HepG2 (cell line): ENCODE measurements around the gene ACVRL1. TPM values are rescaled to one million over a fixed set of nuclear protein-coding genes. Genes with fewer than 3 reads are reported as not detected.

ENCODE experiments used
- ATAC-seq: fragments of 200-7000 bp; cut with Tn5 transposase; 3 replicates; pipeline ENCODE4 v1.9.1; 2020; ENCODE audit warnings: mild to moderate bottlenecking, moderate library complexity
- BruUV-seq: library from RNA; stranded (reverse); fragments of 400-500 nt; replicated peaks from 2 replicates; lab custom pipeline; 2021; lab: Mats Ljungman, UMichigan
- CTCF ChIA-PET: fragments of 300-600 bp; formaldehyde crosslinking; extraction: SDS; loops from one replicate; lab custom pipeline; 2021; ENCODE audit warnings: low total read pairs, inconsistent platforms, low intra/inter-chr PET ratio; lab: Yijun Ruan, JAX
- POLR2A ChIA-PET: fragments of 350-600 bp; sonication (Branson Sonifier 250); formaldehyde crosslinking; loops from one replicate; lab custom pipeline; 2020; ENCODE audit warnings: antibody characterized with exemption, inconsistent platforms; lab: Yijun Ruan, JAX
- DNase-seq: peaks from one replicate; pipeline ENCODE4 v3.0.0-alpha.2; 2015; ENCODE audit warnings: low spot score
- FAIRE-seq: peaks from 3 replicates; lab custom pipeline; 2011; peaks lifted over from hg19 to GRCh38; lab: Jason Lieb, UNC
- H2AFZ ChIP-seq: one replicate; pipeline ENCODE4 v1.6.1; 2011; ENCODE audit warnings: low read length, inconsistent platforms
- H3K27ac ChIP-seq: fragments of 300-600 bp; 3 replicates; pipeline ENCODE4 v1.8.0; 2011; ENCODE audit warnings: mixed run types, mild to moderate bottlenecking, mixed read lengths, low read length, inconsistent platforms; ENCODE audit not compliant: insufficient read depth; ENCODE audit errors: extremely low read length
- H3K27me3 ChIP-seq, 2 experiments: fragments of 200-600 bp in 1 of 2; 2 replicates in 1 of 2; 3 replicates in 1 of 2; pipeline versions ENCODE4 v1.6.0 to v1.8.0; 2011; ENCODE audit warnings: low read length in 2 of 2, mild to moderate bottlenecking in 2 of 2, moderate library complexity in 2 of 2, inconsistent platforms in 1 of 2; ENCODE audit not compliant: insufficient read depth in 2 of 2, control insufficient read depth in 1 of 2
- H3K36me3 ChIP-seq, 2 experiments: fragments of 200-600 bp in 1 of 2; replicated peaks in 1 of 2; 2 replicates in 1 of 2; 3 replicates in 1 of 2; pipeline versions ENCODE4 v1.5.1 to v1.8.0; 2011; ENCODE audit warnings: low read length in 2 of 2, inconsistent platforms in 1 of 2; ENCODE audit not compliant: insufficient read depth in 2 of 2, control insufficient read depth in 1 of 2
- H3K4me1 ChIP-seq: 2 replicates; pipeline ENCODE4 v1.5.1; 2012; ENCODE audit warnings: low read length, inconsistent platforms; ENCODE audit not compliant: insufficient read depth
- H3K4me2 ChIP-seq: 2 replicates; pipeline ENCODE4 v1.6.0; 2011; ENCODE audit warnings: low read depth, low read length, inconsistent platforms
- H3K4me3 ChIP-seq, 3 experiments: fragments of 200-600 bp in 1 of 3; sonication (generic), shearing (Covaris generic) in 1 of 3; replicated peaks in 1 of 3; 2 replicates each; pipeline ENCODE4 v1.5.1; 2011 to 2016; ENCODE audit warnings: low read length in 3 of 3, inconsistent platforms in 2 of 3, low read depth in 2 of 3, mild to moderate bottlenecking in 2 of 3, control low read depth in 1 of 3, mixed read lengths in 1 of 3; ENCODE audit not compliant: insufficient read depth in 1 of 3
- H3K79me2 ChIP-seq: one replicate; pipeline ENCODE4 v1.6.1; 2011; ENCODE audit warnings: low read length, inconsistent platforms; ENCODE audit not compliant: insufficient read depth
- H3K9ac ChIP-seq: 2 replicates; pipeline ENCODE4 v1.6.0; 2011; ENCODE audit warnings: mild to moderate bottlenecking, low read depth, low read length, inconsistent platforms; ENCODE audit not compliant: insufficient read depth
- H3K9me3 ChIP-seq: 2 replicates; pipeline ENCODE4 v1.5.1; 2012; ENCODE audit warnings: mild to moderate bottlenecking, low read length
- H4K20me1 ChIP-seq: 2 replicates; pipeline ENCODE4 v1.6.0; 2011; ENCODE audit warnings: inconsistent platforms, mild to moderate bottlenecking, low read length, moderate library complexity; ENCODE audit not compliant: insufficient read depth
- DMTF1 ChIP-seq: sonication (generic); formaldehyde crosslinking; IDR thresholded peaks from 2 replicates; pipeline ENCODE4 v1.4.0; 2020; ENCODE audit warnings: mild to moderate bottlenecking, missing genetic modification reagents
- PHF21A ChIP-seq: sonication (generic); formaldehyde crosslinking; IDR thresholded peaks from 2 replicates; pipeline ENCODE4 v1.5.0; 2020; ENCODE audit warnings: mild to moderate bottlenecking, missing genetic modification reagents
- WGBS: methylation state at CpG from one replicate; pipeline ENCODE4 v1.1.6; 2017; ENCODE audit warnings: low lambda C conversion rate; 5-methylcytosine and 5-hydroxymethylcytosine counted together
- in situ Hi-C: cut with HindIII; loops from 2 replicates; pipeline ENCODE4 v1.10.0; 2017; ENCODE audit warnings: low pct_unique_long_range_greater_than_20kb; ENCODE audit not compliant: extremely low pct_ligation_motif_present
- intact Hi-C: fragments of 100-400 bp; cut with micrococcal nuclease; formaldehyde crosslinking; loops from one replicate; pipeline ENCODE4 v1.10.0; 2022; ENCODE audit not compliant: unreplicated experiment
- polyA plus RNA-seq, 8 experiments: library from polyadenylated mRNA; depleted of rRNA in 3 of 8; stranded (reverse) in 7 of 8; unstranded in 1 of 8; fragments of >200 nt; fragmentation: Illumina TruSeq in 4 of 8; extraction: Trizol in 4 of 8; gene quantifications; 2 replicates each; pipeline versions ENCODE4 v1.2.1 to v1.2.3, GENCODE V29; 2011 to 2016; ENCODE audit warnings: low read depth in 4 of 8, missing spikeins in 1 of 8, mixed read lengths in 1 of 8; ENCODE audit not compliant: insufficient read depth in 1 of 8
- total RNA-seq, 5 experiments: library from RNA; depleted of rRNA; stranded (reverse); fragments of >200 nt; fragmentation: Illumina TruSeq; extraction: Trizol; gene quantifications; 2 replicates each; pipeline ENCODE4 v1.2.3, GENCODE V29; 2016; ENCODE audit warnings: low read depth in 1 of 5
- TF ChIP-seq, protein P1 (sequence below): IDR thresholded peaks from 2 replicates; pipeline ENCODE4 v1.4.0; 2020; ENCODE audit warnings: mild to moderate bottlenecking, missing genetic modification reagents

Gene ACVRL1
- total and polyA plus RNA-seq, 2 of the 13 experiments (the other 11 are each of a cell fraction or from before 2014, with no cell fraction given), result not detected

DNA sequence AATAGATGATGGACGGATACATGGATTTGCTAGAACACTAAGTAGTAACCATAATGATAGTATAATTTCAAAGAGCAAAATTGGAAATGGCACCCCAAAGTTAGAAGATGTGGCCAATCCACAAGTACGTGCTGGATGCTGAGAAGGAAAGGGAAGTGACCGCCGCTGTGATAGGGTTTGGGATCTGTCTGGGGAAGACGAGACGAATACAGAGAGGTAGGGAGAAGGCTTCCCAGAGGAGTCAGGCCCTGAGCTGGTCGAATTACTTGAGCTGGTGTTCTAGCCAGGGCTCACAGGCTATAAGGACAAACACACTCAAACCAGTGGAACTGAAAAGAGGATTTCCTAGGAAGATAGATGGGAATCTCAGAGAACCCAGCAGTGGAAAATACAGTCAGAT lies 34.8 kb downstream of the ACVRL1 start:
- ChIA-PET CTCF (no interaction called here), POLR2A (no interaction called here)
- TF ChIP-seq PHF21A (CRISPR knock-in tag) (no peak), DMTF1 (CRISPR knock-in tag) (no peak)
- TF ChIP-seq, protein P1, sequence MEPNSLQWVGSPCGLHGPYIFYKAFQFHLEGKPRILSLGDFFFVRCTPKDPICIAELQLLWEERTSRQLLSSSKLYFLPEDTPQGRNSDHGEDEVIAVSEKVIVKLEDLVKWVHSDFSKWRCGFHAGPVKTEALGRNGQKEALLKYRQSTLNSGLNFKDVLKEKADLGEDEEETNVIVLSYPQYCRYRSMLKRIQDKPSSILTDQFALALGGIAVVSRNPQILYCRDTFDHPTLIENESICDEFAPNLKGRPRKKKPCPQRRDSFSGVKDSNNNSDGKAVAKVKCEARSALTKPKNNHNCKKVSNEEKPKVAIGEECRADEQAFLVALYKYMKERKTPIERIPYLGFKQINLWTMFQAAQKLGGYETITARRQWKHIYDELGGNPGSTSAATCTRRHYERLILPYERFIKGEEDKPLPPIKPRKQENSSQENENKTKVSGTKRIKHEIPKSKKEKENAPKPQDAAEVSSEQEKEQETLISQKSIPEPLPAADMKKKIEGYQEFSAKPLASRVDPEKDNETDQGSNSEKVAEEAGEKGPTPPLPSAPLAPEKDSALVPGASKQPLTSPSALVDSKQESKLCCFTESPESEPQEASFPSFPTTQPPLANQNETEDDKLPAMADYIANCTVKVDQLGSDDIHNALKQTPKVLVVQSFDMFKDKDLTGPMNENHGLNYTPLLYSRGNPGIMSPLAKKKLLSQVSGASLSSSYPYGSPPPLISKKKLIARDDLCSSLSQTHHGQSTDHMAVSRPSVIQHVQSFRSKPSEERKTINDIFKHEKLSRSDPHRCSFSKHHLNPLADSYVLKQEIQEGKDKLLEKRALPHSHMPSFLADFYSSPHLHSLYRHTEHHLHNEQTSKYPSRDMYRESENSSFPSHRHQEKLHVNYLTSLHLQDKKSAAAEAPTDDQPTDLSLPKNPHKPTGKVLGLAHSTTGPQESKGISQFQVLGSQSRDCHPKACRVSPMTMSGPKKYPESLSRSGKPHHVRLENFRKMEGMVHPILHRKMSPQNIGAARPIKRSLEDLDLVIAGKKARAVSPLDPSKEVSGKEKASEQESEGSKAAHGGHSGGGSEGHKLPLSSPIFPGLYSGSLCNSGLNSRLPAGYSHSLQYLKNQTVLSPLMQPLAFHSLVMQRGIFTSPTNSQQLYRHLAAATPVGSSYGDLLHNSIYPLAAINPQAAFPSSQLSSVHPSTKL (CRISPR knock-in tag), result no peak
- no peaks in the 10 kb centered on the region for H4K20me1 ChIP-seq
- DNase-seq, result no peak
- BruUV-seq, result no TSS peak
- H3K27me3 ChIP-seq, result peaks cover 1 to 38% of the 10 kb centered on the region in 2 experiments; a peak in 4 of 5 replicates
- H3K27ac ChIP-seq, result no peak overlapping the region
- in situ Hi-C loops, result no loop called here
- no peak for ATAC-seq
- H2AFZ ChIP-seq, result no peak overlapping the region
- no peaks in the 10 kb centered on the region for H3K36me3 ChIP-seq
- no peak overlapping the region for H3K4me3 ChIP-seq
- H3K4me1 ChIP-seq, result peaks cover 15% of the 10 kb centered on the region
- WGBS, result 70% methylated on average over 7 of the region's 7 CpGs
- H3K9ac ChIP-seq, result no peak overlapping the region
- FAIRE-seq, result no peak
- H3K9me3 ChIP-seq, result no peaks in the 10 kb centered on the region
- intact Hi-C loops, result loop anchor here (5.0 kb wide), 2 partner anchors 40 to 410 kb away; no protein-coding TSS in a partner anchor
- H3K4me2 ChIP-seq, result no peak overlapping the region
- no peaks in the 10 kb centered on the region for H3K79me2 ChIP-seq
